ENCODE data around the gene ACSM2A. TPM values are rescaled to one million over a fixed set of nuclear protein-coding genes. Genes with fewer than 3 reads are reported as not detected.
"Not testable (repeated sequence)": the region's sequence is repeated elsewhere in the genome, so short reads cannot be mapped to it uniquely, and the experiment has no call there.

ACSM2A gene
- total RNA-seq, 4 donors from 2014 or later: not detected

DNA sequence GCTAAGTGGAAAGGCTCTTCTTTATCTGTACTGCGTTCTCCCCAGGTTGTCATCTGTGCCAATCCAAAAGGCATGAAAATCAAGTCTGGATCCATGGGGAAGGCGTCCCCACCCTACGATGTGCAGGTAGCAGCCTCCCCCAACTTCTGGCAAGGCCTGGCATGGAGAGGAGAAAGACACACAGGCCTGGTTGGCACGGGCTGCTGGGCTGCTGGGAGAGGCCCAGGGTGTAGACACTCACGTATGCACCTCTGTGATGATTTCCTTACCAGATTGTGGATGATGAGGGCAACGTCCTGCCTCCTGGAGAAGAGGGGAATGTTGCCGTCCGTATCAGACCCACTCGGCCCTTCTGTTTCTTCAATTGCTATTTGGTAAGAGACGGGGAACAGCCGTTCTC is 20.4 kb upstream of the ACSM2A start:
- Histone ChIP-seq H3K27ac (no peak overlapping the region), H3K9me3 (no peaks in the 10 kb centered on the region), H3K36me3 (no peaks in the 10 kb centered on the region), H3K4me1 (no peaks in the 10 kb centered on the region), H3K4me3 (no peak overlapping the region), H3K27me3 (no peaks in the 10 kb centered on the region)
- TF ChIP-seq CTCF (IDR thresholded peaks at IDR 0.05) (no peak), POLR2A (IDR thresholded peaks at IDR 0.05) (no peak)
- intact Hi-C loops (cut with DNase I): no loop called here
- WGBS, 2 donors: 58 to 75% methylated on average over 9 to 11 of the region's 11 CpGs
- no peak for DNase-seq

GRCh38 chr16:20438950-20439349 is 12.4 kb upstream of the ACSM2A start:
- H3K27ac ChIP-seq: peak overlapping the region in 1 of 4 donors; percentile 79
- DNase-seq; H3K4me3 ChIP-seq; intact Hi-C loops (cut with DNase I); H3K9me3 ChIP-seq; H3K27me3 ChIP-seq; H3K36me3 ChIP-seq: not testable (repeated sequence)
- 43% methylated on average over 1 of the region's 2 CpGs; no CpG with 5 or more reads in 1 of the 2 donors for WGBS, 2 donors
- peaks cover 0 to 11% (median 0%) of the 10 kb centered on the region in 3 donors for H3K4me1 ChIP-seq

DNA sequence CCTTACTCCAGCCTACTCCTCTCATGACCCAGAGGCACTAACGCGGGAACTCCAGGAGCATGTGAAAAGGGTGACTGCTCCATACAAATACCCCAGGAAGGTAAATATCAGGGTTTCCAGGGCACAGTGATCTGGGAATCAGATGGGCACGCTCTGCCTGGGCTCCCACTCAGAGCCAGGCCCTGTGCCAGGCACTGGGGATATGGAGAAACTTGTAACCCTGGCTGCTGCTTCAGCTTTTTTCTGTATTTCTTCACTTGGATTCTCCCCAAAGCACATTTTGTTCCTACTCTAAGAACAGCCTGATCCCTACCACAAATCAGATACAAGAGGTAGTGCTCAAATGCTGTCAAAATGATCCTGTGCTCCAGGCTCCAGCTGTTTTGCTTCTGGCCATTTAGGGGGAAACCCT is 11.5 kb upstream of the ACSM2A start:
- Histone ChIP-seq H3K27ac (peak overlapping the region; percentile 47 to 79 (median 61)), H3K4me1 (peaks cover 0 to 11% (median 0%) of the 10 kb centered on the region in 3 donors)
- H3K36me3 ChIP-seq; H3K9me3 ChIP-seq; DNase-seq; H3K4me3 ChIP-seq; H3K27me3 ChIP-seq; intact Hi-C loops (cut with DNase I): not testable (repeated sequence)
- 0% methylated on average over 1 of the region's 3 CpGs; no CpG with 5 or more reads in 1 of the 2 donors for WGBS, 2 donors

DNA sequence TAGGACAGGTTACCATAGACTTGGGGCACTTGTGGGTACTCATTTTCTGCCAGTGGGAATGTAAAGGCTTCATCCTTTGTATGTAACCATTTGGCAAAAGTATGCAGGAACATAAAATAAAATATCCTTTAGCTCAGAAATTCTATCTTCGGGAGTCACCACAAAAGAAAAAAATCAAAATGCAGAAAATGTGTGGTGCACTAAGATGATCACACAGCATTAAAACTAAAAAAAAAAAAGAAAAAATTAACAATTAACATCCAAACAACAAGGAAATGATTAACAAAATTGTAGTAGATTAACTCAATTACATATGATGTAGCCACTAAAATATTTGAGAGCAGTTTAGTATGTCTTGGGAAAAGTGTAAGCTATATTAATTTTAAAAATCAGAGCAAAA is 10.6 kb upstream of the ACSM2A start:
- H3K9me3 ChIP-seq; DNase-seq; H3K36me3 ChIP-seq; H3K4me3 ChIP-seq; H3K27me3 ChIP-seq; intact Hi-C loops (cut with DNase I): not testable (repeated sequence)
- H3K27ac ChIP-seq: peak overlapping the region; percentile 39 to 86 (median 55)
- peaks cover 0 to 11% (median 0%) of the 10 kb centered on the region in 3 donors for H3K4me1 ChIP-seq
- 53 to 57% methylated on average over 1 of the region's 1 CpG for WGBS, 2 donors

DNA sequence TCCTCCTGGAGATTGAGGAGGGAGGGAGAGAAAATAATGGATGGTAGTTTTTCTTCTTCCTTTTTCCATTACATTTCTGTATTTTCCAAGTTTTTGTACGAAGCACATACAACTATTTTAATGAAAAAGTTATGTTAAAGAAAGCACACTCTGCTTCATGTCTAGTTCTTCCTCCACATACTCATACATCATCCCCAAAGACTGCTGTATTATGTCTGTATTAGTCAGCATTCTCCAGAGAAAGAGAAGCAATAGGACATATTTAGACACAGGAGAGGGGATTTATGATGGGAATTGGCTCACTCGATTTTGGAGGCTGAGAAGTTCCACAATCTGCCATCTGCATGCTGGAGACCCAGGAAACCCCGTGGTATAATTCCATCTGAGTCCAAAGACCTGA is 10.1 kb upstream of the ACSM2A start:
- intact Hi-C loops (cut with DNase I): no loop called here
- Histone ChIP-seq H3K9me3 (no peaks in the 10 kb centered on the region), H3K4me1 (peaks cover 0 to 11% (median 0%) of the 10 kb centered on the region in 3 donors), H3K36me3 (no peaks in the 10 kb centered on the region), H3K4me3 (no peak overlapping the region), H3K27ac (peak overlapping the region in 3 of 4 donors; percentile 19 to 71 (median 39)), H3K27me3 (no peaks in the 10 kb centered on the region)
- DNase-seq: no peak
- TF ChIP-seq CTCF (IDR thresholded peaks at IDR 0.05) (no peak), POLR2A (IDR thresholded peaks at IDR 0.05) (no peak)
- WGBS, 2 donors: 32 to 82% methylated on average over 2 to 3 of the region's 3 CpGs

- intact Hi-C loops (cut with DNase I); H3K9me3 ChIP-seq; DNase-seq; H3K27me3 ChIP-seq; H3K27ac ChIP-seq; H3K4me3 ChIP-seq; H3K36me3 ChIP-seq: not testable (repeated sequence)
- WGBS, 2 donors: 71 to 85% methylated on average over 1 to 2 of the region's 4 CpGs
- H3K4me1 ChIP-seq: peaks cover 0 to 11% (median 0%) of the 10 kb centered on the region in 3 donors
Measured at GRCh38 chr16:20441859-20442258, 9.5 kb upstream of the ACSM2A start.

GRCh38 chr16:20446652-20447393 is 4.5 kb upstream of the ACSM2A start:
- H3K27me3 ChIP-seq; intact Hi-C loops (cut with DNase I); DNase-seq; H3K4me3 ChIP-seq; H3K9me3 ChIP-seq; H3K36me3 ChIP-seq; H3K4me1 ChIP-seq; H3K27ac ChIP-seq: not testable (repeated sequence)
- no CpG with 5 or more reads among the region's 3 CpGs for WGBS, 2 donors

- H3K4me3 ChIP-seq; H3K4me1 ChIP-seq; H3K36me3 ChIP-seq; H3K27me3 ChIP-seq; intact Hi-C loops (cut with DNase I); H3K27ac ChIP-seq; H3K9me3 ChIP-seq; DNase-seq: not testable (repeated sequence)
- WGBS, 2 donors: no CpG with 5 or more reads among the region's 5 CpGs
Measured at GRCh38 chr16:20453633-20454032, 2.3 kb downstream of the ACSM2A start.

GRCh38 chr16:20459227-20459626 is 7.9 kb downstream of the ACSM2A start:
- H3K4me3 ChIP-seq; H3K4me1 ChIP-seq; H3K9me3 ChIP-seq; intact Hi-C loops (cut with DNase I); DNase-seq; H3K27ac ChIP-seq; H3K36me3 ChIP-seq; H3K27me3 ChIP-seq: not testable (repeated sequence)
- 93 to 97% methylated on average over 2 of the region's 2 CpGs for WGBS, 2 donors

GRCh38 chr16:20460313-20460712 is 9.0 kb downstream of the ACSM2A start:
- H3K9me3 ChIP-seq; H3K4me1 ChIP-seq; intact Hi-C loops (cut with DNase I); H3K27me3 ChIP-seq; H3K27ac ChIP-seq; H3K36me3 ChIP-seq; H3K4me3 ChIP-seq; DNase-seq: not testable (repeated sequence)
- 57 to 83% methylated on average over 1 to 3 of the region's 4 CpGs for WGBS, 2 donors

DNA sequence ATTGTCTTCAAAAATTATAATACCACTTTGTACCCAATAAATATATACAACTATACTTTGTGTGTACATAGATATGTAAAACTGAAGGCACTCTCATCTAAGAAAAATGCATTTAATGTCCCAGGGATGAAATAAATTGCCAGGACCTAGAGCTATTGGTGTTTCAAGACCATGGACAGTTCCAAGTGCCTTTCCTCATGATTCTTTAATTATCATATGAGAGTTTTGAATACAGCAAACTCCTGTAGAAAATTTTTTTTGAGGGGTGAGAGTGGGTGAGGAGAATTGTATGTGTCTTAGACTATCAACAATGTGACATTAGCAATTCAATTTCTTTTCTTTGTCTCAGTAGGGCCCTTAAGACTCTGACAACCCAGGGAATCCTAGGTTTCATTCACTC is 17.6 kb downstream of the ACSM2A start:
- H3K27ac ChIP-seq: not testable (repeated sequence)

More for the DNA sequence above, 17.6 kb downstream of the ACSM2A start:
- H3K27me3 ChIP-seq; H3K36me3 ChIP-seq; H3K4me1 ChIP-seq; intact Hi-C loops (cut with DNase I); DNase-seq; H3K4me3 ChIP-seq; H3K9me3 ChIP-seq: not testable (repeated sequence)
